Measurements from ENCODE around the gene PRPF4.
"Not testable (repeated sequence)": the region's sequence is repeated elsewhere in the genome, so short reads cannot be mapped to it uniquely, and the experiment has no call there.

The PRPF4 gene

DNA sequence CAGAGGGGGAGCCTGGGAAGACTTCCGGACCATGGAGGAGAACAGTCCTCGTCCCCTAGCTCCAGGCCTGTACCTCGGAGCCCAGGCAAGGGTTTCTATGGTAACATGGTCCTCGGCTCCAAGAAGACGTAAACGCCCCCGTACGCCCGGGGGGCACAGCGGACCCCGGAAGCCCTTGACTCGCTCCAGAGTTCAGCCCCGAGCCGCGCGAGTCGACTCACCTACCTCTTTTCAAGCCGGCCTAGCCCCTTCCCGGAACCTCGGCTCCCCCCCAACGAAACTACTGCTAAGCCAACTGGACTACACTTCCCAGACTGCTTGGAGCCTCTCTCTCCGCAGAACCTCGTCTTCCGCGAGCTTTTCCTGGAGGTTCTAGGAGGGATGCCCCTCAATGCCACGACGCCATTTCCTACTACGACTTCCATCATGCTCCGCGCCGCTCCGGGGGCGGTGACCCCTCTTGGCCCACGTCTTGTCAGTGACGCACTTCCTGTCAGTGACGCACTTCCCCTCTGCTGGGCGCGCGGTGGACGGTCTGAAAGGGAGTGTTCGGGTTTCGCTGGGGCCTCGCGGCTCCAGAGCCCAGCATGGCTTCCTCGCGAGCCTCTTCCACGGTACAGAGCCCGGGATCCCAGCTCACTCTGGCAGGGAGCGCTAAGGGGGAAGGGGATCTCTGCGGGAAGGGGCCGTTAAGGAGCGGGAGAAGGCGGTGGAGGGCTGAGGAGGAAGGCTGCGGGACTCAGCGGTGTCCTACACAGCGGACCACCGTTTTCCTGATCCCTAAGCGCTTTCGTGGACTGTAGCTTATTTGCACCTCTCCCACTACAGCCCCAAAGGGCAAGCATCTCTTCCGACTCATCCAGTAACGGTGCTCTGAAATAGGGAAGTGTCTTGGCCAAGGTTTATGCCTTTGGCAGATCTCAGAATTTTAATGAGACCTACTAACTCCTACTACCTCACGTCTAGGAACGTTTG, at the start of gene PRPF4, which contains the start of gene CDC26:
PRPF4 (plus strand) TSS at position 502 of the 975 bp plus-strand sequence; CDS start at position 588, 86 bp downstream.
CDC26 (minus strand) TSS at position 416 of the 975 bp plus-strand sequence. CDS start 3,065 bp downstream, outside the sequence.
- peak; percentile 99 for DNase-seq

DNA sequence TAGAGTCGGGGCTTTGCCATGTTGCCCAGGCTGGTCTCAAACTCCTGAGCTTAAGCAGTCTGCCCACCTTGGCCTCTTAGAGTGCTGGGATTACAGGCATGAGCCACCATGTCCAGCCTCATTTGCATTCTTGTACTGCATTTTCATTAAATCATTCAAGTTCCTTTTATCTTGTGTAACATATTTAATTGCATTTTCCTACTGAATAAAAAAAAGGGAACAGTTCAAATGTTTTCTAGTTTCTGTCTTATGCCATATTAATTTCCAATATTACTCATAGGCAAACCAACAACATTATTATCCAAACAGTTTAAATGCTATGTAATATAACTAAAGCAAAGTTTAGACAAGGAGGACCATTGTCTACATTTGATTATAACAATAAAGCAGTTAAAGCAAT, 48.0 kb upstream of the PRPF4 start:
- DNase-seq, result no peak

DNA sequence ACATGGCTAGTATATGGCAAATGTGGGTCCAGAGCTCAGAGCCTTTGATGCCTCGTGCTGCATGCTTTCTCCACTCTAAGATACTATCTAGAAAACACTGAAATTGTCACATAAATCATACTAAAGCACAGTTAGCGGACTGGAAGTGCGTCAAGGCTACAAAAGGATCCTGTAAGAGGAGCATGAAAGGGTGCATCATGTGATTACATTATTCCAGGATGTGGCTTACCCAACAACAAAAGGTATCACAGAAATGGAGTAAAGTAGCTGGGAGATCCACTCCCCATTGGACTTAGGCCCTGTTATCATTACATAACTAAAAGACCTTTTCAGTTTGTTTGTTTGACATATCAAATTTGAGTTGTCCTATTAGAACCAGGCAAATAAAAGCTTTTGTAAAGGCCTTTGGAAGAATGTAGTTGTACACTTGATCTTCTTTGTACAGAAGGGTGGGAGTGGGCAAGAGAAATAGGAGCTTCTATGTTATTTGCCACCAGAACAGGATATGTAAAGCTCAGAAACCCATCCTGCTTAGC, 47.3 kb upstream of the PRPF4 start:
- DNase-seq, result no peak

DNA sequence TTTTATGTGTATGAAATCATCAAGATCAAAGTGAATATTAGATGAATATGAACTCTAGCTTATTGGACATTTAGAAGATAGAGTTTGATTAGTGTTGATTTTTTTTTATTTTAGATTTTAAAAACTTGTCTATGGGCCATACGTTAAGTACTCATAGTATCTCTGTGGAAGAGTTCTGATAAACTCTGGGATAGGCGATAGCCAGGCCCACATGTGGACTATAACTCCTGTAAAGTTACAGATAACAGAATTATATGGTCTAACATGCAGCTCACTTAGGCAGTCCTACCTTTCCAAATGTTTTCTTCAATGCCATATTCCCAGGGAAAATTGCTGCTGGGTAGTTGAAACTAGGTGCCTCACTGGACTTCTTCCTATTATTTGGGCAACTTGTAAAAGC, 43.8 kb upstream of the PRPF4 start:
- DNase-seq, result no peak

DNA sequence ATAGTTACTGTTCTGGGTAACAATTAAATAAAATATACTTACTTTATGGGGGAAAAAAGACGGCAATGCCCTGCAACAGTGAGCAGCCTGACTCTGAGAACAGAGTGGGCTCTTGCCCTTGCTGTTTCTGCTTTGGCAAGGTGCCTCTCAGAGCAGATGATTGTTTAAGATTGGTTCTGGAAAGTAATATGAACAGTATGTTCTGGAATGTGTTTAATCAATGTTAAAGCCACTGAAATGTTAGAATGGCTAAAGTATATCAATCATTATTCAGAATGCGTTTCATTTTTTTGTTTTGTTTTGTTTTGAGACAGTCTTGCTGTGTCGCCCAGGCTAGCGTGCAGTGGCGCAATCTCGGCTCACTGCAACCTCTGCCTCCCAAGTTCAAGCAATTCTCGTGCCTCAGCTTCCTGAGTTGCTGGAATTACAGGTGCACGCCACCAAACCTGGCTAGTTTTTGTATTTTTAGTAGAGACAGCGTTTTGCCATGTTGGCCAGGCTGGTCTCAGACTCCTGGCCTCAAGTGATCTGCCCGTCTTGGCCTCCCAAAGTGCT, 39.7 kb upstream of the PRPF4 start:
- not testable (repeated sequence) for DNase-seq

DNA sequence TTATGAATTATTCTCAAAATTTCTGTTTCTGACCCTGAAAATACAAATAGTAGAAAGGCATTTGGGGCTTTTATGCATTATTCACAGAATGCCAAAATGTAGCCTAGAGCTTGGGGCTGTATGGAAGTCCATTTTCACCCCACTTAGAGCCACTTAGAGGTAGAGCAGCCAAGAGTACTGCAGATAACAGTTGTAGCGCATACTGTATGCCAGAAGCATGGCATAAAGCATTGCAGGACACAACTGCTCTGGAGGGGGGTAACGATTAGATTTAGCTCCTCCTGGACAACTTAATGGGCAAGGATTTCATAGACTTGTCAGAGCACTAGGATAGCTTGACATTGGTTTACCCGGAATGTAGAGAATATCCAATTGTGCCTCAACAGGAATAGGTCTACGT, 38.4 kb upstream of the PRPF4 start:
- DNase-seq, result no peak

DNA sequence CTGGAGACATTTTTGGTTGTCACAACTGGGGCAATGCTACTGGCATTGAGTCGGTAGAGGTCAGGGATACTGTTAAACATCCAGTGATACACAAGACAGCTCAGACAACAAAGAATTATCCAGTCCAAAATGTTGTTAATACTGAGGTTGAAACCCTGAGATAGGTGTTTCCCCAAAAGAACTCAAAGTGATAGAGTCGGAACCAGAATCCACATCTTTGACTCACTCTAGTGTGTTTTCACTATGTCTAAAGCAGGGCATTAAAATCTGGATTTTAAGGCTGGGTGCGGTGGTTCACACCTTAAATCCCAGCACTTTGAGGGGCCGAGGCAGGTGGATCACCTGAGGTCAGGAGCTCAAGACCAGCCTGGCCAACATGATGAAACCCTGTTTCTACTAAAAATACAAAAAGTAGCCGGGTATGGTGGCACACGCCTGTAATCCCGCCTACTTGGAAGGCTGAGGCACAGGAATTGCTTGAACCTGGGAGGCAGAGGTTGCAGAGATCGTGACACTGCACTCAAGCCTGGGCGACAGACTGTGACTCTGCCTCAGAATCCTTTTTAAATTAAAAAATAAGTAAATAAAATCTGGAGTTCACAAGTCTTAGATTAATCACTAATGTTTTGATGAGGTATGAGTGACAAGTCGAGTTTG, 37.1 kb upstream of the PRPF4 start:
- no peak for DNase-seq

DNA sequence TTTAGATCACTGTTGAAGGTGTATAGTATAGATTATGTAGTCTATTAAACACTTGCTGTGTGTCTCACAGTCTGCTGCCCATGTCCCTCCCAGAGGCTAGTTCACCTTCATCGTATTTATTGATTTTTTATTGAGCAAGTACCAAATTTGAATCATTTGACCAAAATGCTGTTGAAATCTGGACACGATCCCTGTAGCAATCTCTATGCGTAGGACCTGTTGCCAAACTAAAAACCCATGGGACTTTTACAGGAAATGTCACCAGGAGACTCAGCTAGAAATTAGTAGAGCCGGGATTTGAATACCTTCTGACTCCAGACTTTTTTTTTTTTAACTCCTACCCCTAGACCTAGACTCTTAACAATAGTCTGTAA, 36.6 kb upstream of the PRPF4 start:
- DNase-seq, result no peak

DNA sequence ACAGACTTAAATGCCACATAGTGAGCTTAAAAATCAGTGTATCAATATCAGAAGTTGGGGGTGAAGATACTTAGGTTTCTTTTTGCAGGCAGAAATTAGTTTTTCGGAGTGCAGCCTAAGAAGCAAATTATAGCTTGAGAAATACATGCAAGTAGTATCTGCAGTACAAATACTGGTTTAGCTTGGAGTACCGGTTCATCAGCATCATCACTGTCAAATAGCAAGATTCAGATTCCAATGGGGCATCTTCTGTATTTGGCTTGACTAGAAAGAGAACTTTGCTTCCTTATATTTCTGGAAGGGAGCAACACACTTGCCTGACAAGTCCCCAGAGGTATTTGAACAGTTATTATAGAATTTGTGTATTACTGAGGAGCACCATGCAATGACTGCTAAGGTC, 34.3 kb upstream of the PRPF4 start:
- DNase-seq, result no peak

DNA sequence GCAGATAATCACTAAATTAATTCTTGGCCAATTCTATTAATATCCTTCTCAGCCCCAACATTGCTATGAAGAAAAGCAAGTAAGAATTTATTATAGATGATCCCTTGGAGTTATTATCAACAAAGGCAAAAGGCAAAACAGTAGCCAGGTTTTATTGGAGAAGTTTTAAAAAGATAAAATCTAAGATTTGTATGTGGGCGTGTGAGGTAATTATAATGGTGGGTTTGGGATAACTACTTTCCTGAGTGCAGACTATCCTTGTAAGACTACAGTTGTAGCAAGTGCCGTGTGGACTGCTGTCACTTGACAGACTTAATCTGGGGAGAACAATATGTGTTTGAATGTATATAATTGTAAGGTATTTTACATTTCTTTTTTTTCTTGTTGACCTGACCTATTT, 30.9 kb upstream of the PRPF4 start:
- DNase-seq, result no peak

DNA sequence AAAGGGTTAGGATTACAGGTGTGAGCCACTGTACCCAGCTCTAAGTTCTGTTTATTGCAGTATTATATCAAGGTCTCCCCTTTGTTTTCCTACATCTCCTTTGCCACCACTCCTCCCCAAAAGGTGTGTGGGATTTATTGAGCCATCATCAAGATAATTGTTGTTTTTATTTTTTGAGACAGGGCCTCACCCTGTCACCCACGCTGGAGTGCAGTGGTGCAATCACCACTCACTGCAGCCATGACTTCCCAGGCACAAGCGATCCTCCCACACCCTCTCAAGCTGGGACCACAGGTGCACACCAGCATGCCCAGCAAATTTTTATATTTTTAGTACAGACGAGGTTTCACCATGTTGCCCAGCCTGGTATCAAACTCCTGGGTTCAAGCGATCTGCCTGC, 29.6 kb upstream of the PRPF4 start:
- no peak for DNase-seq

DNA sequence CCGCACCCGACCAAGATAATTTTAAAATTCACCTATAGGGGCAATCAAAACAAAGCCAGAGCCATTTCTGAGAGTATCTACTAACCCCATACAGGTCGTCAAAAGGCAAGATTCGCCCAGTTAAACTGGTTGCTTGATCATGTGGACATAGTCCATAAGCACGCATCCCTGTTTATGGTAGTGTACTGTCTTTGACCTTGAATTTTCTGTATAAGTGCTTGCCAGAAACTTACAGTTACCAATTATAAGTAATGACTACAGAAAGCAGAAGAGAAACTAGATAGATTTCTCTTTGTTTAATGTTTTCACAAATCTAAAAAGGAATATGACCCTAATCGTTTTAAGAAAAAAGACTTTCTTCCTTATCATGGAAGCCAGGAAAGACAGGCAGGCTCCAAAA, 28.5 kb upstream of the PRPF4 start:
- no peak for DNase-seq

DNA sequence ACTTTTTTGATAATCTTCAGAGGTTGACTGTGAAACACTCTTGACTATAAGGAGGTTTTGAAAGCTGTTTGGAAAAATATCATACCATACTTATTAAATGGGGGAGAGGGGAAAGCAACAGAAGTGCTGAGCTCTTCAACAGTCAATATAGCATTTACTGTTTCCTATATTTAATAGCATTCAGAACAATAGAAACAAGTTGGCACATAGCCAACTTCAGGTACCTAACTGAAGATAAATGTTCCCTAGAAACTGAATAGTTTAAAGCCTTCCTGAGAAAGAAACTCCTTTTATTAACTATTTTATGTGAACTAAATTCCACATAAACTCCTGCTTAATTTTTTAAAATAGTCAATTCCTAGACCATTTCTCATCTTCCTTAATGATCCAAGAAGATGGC, 27.8 kb upstream of the PRPF4 start:
- no peak for DNase-seq

DNA sequence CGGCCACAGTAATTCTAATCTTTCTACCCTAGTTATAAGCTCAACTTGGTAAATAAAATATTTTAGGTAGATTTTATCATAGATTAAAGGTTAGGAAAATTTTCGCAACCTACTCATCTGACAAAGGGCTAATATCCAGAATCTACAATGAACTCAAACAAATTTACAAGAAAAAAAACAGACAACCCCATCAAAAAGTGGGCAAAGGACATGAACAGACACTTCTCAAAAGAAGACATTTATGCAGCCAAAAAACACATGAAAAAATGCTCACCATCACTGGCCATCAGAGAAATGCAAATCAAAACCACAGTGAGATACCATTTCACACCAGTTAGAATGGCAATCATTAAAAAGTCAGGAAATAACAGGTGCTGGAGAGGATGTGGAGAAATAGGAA, 25.8 kb upstream of the PRPF4 start:
- not testable (repeated sequence) for DNase-seq

DNA sequence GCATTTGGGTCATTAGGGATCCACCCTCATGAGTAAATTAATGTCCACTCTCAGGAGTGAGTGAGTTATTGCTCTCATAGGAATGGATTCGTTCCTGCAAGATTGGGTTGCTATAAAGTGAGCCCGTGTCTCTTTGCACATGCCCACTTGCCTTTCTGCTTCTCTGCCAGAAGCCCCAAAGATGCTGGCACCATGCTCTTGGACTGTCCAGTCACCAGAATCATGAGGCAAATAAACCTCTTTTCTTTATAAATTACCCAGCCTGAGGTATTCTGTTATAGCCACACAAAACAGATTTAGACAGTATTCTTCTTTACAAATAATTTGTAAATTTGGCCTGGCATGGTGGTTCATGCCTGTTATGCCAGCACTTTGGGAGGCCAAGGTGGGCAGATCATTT, 24.7 kb upstream of the PRPF4 start:
- DNase-seq, result no peak

DNA sequence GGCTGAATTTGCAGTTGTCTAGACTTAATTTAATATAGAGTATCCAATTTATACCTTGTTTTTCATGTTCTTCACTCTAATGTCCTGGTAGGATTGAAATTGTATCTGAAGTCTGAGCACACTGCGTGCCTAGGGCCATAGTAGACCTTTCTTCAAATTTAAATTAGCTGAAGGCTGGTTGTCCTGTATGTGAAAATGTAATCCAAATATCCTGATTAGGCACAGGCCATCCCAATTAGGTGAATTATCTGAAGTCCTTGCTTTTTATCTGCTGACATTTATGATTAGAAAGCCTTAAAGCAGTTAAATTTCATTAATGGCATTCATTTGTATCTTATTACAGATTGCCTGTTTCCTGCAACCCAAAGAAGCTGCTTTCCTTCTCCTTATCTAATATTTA, 20.5 kb upstream of the PRPF4 start:
- DNase-seq, result no peak

DNA sequence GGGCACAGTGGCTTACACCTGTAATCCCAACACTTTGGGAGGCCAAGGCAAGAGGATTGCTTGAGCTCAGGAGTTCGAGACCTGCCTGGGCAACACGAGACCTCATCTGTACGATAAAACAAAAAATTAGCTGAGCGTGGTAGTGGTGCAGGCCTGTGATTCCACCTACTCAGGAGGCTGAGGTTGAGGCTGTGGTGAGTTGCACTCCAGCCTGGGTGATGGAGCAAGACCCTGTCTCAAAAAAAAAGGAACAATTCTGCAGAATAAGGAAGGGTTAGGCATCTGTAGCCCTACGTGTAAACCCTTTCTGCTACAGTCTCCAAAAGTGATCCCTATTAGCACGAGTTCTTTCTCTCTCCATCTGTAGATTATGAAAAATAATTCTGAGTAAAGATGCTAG, 20.0 kb upstream of the PRPF4 start:
- no peak for DNase-seq

DNA sequence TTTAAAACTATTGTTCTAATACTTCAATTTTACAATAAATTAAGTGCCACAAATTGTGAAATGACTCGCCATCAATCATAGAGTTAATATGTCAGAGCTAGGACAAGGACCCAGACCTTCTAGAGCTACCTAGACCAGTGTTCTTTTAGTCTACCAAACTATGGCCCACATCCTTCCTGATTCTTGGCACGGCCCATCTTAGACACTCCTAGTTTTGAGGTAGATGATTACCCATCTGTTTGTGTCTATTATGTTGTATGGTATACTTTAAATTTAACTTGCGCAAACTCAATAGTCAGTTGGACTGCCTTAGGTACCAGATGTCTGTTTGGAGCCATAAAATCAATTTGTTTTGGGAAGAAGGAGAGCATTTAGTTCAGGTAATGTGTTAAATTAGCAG, 17.6 kb upstream of the PRPF4 start:
- no peak for DNase-seq

DNA sequence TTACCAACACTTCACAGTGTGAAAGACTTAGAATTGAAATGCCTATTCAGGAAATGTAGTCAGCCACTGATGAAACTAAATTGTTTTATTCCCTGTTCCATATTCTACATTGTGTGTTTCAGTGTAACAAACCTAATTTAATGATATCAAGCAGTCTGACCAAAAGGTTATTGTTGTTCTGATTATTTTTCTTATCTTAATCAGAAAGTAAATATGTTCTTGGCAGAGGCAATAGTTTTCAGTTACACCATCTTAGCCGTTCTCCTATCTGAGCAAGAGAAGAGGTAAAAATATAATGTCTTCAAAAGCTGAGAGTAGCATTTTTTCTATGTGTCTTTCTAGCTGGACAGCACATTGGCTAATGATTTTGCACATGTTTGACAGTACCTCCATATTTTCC, 17.2 kb upstream of the PRPF4 start:
- no peak for DNase-seq

DNA sequence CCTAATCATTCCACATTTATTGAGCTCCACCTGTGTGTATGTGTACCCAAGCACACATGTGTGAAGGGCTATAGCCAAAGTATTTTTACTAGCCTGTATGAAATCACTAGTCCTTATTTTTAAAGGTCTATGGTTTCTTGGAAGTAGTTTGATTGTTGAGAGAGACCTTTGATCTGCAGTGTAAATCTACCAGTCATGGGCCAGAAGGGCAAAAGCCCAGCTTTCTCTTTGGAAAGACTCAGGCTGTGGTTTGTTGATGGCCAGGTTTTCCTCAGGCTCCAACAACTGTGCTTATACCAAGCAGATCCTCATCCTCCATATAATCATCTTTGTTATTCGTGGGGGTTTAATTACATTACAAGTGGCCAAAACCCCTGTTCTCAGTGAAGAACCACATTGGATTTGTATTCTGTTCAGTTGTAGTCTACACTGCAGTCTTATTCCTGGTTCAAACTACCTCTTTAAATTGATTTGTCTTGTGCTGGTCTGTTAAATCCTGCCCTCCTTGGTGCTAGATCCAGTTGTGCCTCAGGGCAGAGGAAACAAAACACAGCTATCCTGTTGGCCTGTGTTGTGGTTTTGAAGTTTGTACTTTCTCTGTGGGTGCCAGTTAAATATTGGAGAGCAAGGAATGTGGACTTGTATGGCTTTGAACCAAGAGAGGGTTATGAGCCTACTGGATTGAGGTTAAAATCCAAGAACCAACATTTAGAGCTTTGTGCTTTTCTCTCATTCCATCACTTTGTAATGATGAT, 13.4 kb upstream of the PRPF4 start:
- DNase-seq, result no peak

DNA sequence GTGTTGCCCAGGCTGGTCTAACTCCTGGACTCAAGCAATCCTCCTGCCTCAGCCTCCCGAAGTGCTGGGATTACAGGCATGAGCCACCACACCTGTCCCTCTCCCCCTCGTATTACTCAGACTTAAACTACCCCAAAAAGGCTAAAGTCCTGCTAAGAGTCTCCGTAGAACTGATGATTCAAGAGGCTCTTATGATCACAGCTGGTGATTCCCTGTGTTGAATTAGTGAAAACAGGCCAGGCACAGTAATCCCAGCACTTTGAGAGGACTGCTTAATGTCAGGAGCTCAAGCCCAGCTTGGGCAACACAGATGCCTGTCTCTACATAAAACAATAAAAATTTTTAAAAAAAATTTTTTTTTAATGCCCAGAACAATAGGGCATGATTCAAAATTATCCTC, 9.3 kb upstream of the PRPF4 start:
- no peak for DNase-seq

DNA sequence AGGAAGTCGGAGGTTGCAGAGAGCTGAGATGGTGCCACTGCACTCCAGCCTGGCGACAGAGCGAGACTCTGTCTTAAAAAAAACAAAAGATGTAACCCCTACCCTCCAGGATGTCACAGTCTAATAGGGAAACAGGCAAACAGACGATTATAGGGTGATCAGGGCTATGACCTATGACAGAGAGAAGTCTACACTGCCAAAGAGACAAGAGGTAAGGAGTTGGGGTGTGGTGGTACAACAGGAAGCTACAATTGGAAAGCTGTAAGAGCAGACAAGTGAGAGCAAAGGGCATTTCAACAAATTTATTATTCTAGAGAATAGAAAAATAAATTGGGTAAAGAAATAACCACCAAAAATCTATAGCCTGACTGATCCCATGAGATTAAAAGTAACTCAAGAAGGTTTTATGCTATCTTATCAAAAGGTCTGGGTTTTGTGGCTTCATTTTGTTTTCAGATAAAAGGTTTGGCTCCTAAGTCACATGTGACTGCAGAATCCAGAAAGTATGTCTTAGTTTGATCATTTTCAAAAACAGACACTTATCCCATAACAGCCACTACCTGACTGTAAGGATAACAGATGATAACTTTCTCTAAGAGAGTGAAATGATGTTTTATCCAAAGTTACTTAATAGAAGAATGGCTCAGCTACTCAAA, 7.4 kb upstream of the PRPF4 start:
- DNase-seq, result no peak

Measured in femur (tissue), 1 donor.